ENCODE results near the gene PLK1. TPM values are rescaled to one million over a fixed set of nuclear protein-coding genes. Genes with fewer than 3 reads are reported as not detected.

PLK1 gene
- total and polyA plus RNA-seq, 2 of the 13 experiments (the other 11 are each of a cell fraction or from before 2014, with no cell fraction given) = 71.5 to 76.3 TPM

DNA sequence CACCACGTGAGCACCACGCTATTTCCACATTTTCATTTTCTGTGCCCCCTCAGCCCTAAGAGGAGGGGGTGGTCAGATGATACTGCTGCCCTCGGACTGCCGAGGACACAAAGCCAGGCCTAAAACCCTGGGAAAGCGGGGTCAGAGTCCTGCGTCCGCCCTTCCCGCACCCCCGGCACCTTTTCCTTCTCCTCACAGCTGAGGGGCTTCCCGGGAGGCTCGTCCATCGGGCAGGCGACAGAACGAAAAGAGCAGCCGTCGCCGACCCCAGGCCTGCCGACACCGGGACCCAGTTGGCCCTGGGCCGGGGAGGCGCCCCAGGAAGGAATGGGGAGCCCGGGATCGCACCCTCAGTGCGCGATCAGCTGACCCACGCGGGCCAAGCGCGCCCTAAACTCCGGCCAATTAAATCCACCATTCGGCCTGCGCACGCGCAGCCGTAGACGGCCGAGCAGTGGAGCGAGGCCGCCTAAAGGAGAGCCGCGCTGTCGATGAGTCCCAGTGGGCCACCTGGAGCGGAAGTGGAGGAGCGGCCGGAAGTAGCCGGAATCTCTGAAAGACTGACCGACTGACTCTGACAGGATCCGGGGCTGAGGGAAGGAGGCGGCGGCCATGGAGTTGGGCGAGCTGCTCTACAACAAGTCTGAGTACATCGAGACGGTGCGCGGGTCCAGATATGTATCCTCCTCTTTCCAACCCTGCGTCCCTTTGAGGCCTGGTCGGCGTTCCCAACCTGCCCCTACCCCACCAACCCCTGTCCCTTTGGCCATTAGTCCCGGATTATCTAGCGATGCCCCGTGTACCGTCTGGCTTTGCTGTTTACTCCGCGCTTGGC, 37.5 kb upstream of the PLK1 start, which contains the start of the genes DCTN5 and PALB2 (continued):
- peak; percentile 98 for TF ChIP-seq ZNF782 (CRISPR knock-in tag; IDR thresholded peaks at IDR 0.05; ENCODE audit: borderline replicate concordance)
- peak; percentile 88 for TF ChIP-seq KLF15 (CRISPR knock-in tag; IDR thresholded peaks at IDR 0.05; ENCODE audit: borderline replicate concordance)
- TF ChIP-seq, protein P1, sequence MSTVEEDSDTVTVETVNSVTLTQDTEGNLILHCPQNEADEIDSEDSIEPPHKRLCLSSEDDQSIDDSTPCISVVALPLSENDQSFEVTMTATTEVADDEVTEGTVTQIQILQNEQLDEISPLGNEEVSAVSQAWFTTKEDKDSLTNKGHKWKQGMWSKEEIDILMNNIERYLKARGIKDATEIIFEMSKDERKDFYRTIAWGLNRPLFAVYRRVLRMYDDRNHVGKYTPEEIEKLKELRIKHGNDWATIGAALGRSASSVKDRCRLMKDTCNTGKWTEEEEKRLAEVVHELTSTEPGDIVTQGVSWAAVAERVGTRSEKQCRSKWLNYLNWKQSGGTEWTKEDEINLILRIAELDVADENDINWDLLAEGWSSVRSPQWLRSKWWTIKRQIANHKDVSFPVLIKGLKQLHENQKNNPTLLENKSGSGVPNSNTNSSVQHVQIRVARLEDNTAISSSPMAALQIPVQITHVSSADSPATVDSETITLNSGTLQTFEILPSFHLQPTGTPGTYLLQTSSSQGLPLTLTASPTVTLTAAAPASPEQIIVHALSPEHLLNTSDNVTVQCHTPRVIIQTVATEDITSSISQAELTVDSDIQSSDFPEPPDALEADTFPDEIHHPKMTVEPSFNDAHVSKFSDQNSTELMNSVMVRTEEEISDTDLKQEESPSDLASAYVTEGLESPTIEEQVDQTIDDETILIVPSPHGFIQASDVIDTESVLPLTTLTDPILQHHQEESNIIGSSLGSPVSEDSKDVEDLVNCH (CRISPR knock-in tag; IDR thresholded peaks at IDR 0.05) = no peak; the same call in 1 of the 2 replicates
- TF ChIP-seq ZNF678 (CRISPR knock-in tag; IDR thresholded peaks at IDR 0.05) = no peak
- TF ChIP-seq ZNF121 (CRISPR knock-in tag; IDR thresholded peaks at IDR 0.05) = no peak; the same call in 1 of the 2 replicates
- TF ChIP-seq, protein P2, sequence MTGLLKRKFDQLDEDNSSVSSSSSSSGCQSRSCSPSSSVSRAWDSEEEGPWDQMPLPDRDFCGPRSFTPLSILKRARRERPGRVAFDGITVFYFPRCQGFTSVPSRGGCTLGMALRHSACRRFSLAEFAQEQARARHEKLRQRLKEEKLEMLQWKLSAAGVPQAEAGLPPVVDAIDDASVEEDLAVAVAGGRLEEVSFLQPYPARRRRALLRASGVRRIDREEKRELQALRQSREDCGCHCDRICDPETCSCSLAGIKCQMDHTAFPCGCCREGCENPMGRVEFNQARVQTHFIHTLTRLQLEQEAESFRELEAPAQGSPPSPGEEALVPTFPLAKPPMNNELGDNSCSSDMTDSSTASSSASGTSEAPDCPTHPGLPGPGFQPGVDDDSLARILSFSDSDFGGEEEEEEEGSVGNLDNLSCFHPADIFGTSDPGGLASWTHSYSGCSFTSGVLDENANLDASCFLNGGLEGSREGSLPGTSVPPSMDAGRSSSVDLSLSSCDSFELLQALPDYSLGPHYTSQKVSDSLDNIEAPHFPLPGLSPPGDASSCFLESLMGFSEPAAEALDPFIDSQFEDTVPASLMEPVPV (CRISPR knock-in tag; IDR thresholded peaks at IDR 0.05) = peak; percentile 98
- TF ChIP-seq, protein P3, sequence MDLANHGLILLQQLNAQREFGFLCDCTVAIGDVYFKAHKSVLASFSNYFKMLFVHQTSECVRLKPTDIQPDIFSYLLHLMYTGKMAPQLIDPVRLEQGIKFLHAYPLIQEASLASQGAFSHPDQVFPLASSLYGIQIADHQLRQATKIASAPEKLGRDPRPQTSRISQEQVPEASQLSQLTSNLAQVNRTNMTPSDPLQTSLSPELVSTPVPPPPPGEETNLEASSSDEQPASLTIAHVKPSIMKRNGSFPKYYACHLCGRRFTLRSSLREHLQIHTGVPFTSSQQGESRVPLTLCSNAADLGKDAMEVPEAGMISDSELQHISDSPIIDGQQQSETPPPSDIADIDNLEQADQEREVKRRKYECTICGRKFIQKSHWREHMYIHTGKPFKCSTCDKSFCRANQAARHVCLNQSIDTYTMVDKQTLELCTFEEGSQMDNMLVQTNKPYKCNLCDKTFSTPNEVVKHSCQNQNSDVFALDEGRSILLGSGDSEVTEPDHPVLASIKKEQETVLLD (CRISPR knock-in tag; IDR thresholded peaks at IDR 0.05; ENCODE audit: low read depth) = no peak; the same call in 1 of the 2 replicates
- TF ChIP-seq, protein P4, sequence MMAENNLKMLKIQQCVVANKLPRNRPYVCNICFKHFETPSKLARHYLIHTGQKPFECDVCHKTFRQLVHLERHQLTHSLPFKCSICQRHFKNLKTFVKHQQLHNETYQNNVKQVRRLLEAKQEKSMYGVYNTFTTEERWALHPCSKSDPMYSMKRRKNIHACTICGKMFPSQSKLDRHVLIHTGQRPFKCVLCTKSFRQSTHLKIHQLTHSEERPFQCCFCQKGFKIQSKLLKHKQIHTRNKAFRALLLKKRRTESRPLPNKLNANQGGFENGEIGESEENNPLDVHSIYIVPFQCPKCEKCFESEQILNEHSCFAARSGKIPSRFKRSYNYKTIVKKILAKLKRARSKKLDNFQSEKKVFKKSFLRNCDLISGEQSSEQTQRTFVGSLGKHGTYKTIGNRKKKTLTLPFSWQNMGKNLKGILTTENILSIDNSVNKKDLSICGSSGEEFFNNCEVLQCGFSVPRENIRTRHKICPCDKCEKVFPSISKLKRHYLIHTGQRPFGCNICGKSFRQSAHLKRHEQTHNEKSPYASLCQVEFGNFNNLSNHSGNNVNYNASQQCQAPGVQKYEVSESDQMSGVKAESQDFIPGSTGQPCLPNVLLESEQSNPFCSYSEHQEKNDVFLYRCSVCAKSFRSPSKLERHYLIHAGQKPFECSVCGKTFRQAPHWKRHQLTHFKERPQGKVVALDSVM (CRISPR knock-in tag; IDR thresholded peaks at IDR 0.05) = no peak; the same call in 1 of the 2 replicates
- TF ChIP-seq ERF (CRISPR knock-in tag; IDR thresholded peaks at IDR 0.05) = peak; percentile 96
- peak; percentile 96 for TF ChIP-seq GABPA (IDR thresholded peaks at IDR 0.05; ENCODE audit: low read depth, low read length)
- TF ChIP-seq GABPA (CRISPR knock-in tag; IDR thresholded peaks at IDR 0.05; ENCODE audit: low read depth) = peak; percentile 98
- TF ChIP-seq CBFB (CRISPR knock-in tag; IDR thresholded peaks at IDR 0.05) = peak; percentile 91
- peak; percentile 98 for TF ChIP-seq SPEN (CRISPR knock-in tag; IDR thresholded peaks at IDR 0.05; ENCODE audit: low read depth)
- no peak; the same call in 1 of the 2 replicates for TF ChIP-seq RORA (CRISPR knock-in tag; IDR thresholded peaks at IDR 0.05)
- peak; percentile 99 for TF ChIP-seq PHF8 (CRISPR knock-in tag; IDR thresholded peaks at IDR 0.05)
- peak; percentile 83 for TF ChIP-seq ZNF605 (CRISPR knock-in tag; IDR thresholded peaks at IDR 0.05)
- TF ChIP-seq SNRNP70 (IDR thresholded peaks at IDR 0.05; ENCODE audit: low read depth, low read length) = no peak
- TF ChIP-seq, protein P5, sequence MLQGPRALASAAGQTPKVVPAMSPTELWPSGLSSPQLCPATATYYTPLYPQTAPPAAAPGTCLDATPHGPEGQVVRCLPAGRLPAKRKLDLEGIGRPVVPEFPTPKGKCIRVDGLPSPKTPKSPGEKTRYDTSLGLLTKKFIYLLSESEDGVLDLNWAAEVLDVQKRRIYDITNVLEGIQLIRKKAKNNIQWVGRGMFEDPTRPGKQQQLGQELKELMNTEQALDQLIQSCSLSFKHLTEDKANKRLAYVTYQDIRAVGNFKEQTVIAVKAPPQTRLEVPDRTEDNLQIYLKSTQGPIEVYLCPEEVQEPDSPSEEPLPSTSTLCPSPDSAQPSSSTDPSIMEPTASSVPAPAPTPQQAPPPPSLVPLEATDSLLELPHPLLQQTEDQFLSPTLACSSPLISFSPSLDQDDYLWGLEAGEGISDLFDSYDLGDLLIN (CRISPR knock-in tag; IDR thresholded peaks at IDR 0.05; ENCODE audit: borderline replicate concordance) = peak; percentile 72; the same call in 1 of the 2 replicates
- peak; percentile 26; the same call in 1 of the 2 replicates for TF ChIP-seq ZMYM2 (CRISPR knock-in tag; IDR thresholded peaks at IDR 0.05)

Data from HepG2 (cell line).